ENCODE results near the gene SEC61G.
A peak's percentile ranks its signal among the peaks of the same experiment; 100 is the strongest.

SEC61G gene

GRCh38 chr7:54780490-54780889 is 21.5 kb upstream of the SEC61G start:
- DNase-seq (ENCODE audit: low spot score) = no peak
- no peak for TF ChIP-seq CTCF (IDR thresholded peaks at IDR 0.05; ENCODE audit: extremely low read depth, missing control alignments)

GRCh38 chr7:54778696-54779540 is 19.9 kb upstream of the SEC61G start:
- DNase-seq (ENCODE audit: low spot score) = no peak
- TF ChIP-seq CTCF (IDR thresholded peaks at IDR 0.05; ENCODE audit: extremely low read depth, missing control alignments) = no peak

- no peak for TF ChIP-seq CTCF (IDR thresholded peaks at IDR 0.05; ENCODE audit: extremely low read depth, missing control alignments)
- DNase-seq (ENCODE audit: low spot score) = no peak
Observed at GRCh38 chr7:54778166-54778565, 19.2 kb upstream of the SEC61G start.

GRCh38 chr7:54774785-54775740 is 16.1 kb upstream of the SEC61G start:
- DNase-seq (ENCODE audit: low spot score) = no peak
- no peak for TF ChIP-seq CTCF (IDR thresholded peaks at IDR 0.05; ENCODE audit: extremely low read depth, missing control alignments)

- peak; percentile 59 for DNase-seq (ENCODE audit: low spot score)
- peak; percentile 68 for TF ChIP-seq CTCF (IDR thresholded peaks at IDR 0.05; ENCODE audit: extremely low read depth, missing control alignments)
Observed at GRCh38 chr7:54773472-54774399, 14.7 kb upstream of the SEC61G start.

- no peak for DNase-seq (ENCODE audit: low spot score)
- no peak for TF ChIP-seq CTCF (IDR thresholded peaks at IDR 0.05; ENCODE audit: extremely low read depth, missing control alignments)
Observed at GRCh38 chr7:54769203-54769602, 10.2 kb upstream of the SEC61G start.
